Measurements from ENCODE around the gene CDH11. TPM values are rescaled to one million over a fixed set of nuclear protein-coding genes. Genes with fewer than 3 reads are reported as not detected.

CDH11 gene
- total and polyA plus RNA-seq, 7 donors: 1.2 to 146 (median 19.3) TPM

DNA sequence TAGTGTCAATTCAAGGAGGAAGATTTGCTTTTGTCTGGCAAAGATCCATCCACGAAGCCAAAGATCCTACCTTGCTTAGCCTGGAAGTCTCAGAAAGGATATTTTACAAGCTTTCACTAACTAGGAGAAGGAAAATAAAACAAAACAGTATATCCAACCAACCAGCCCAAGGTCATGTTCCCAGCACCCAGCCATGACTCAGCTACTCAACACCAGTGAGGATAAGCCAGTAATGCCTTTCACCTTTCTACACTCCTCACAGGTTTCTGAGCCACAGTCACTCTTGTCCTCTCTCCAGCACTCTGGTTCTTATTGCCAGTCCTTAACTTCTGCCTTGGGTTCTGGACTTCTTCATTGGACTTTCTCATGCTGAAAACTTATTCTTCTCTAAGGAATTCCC, 116.2 kb downstream of the CDH11 start:
- no peaks in the 10 kb centered on the region for H3K27me3 ChIP-seq
- H3K36me3 ChIP-seq: peaks cover 0 to 23% (median 0%) of the 10 kb centered on the region in 4 donors
- H3K27ac ChIP-seq: no peak overlapping the region
- TF ChIP-seq POLR2A (IDR thresholded peaks at IDR 0.05) (no peak), POLR2AphosphoS5 (IDR thresholded peaks at IDR 0.05) (no peak), EP300 (IDR thresholded peaks at IDR 0.05) (no peak)
- TF ChIP-seq, protein P1, sequence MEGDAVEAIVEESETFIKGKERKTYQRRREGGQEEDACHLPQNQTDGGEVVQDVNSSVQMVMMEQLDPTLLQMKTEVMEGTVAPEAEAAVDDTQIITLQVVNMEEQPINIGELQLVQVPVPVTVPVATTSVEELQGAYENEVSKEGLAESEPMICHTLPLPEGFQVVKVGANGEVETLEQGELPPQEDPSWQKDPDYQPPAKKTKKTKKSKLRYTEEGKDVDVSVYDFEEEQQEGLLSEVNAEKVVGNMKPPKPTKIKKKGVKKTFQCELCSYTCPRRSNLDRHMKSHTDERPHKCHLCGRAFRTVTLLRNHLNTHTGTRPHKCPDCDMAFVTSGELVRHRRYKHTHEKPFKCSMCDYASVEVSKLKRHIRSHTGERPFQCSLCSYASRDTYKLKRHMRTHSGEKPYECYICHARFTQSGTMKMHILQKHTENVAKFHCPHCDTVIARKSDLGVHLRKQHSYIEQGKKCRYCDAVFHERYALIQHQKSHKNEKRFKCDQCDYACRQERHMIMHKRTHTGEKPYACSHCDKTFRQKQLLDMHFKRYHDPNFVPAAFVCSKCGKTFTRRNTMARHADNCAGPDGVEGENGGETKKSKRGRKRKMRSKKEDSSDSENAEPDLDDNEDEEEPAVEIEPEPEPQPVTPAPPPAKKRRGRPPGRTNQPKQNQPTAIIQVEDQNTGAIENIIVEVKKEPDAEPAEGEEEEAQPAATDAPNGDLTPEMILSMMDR (IDR thresholded peaks at IDR 0.05): no peak
- no peak for DNase-seq
- intact Hi-C loops (cut with DNase I): no loop called here
- H3K4me3 ChIP-seq: no peak overlapping the region
- H3K9me3 ChIP-seq: no peaks in the 10 kb centered on the region
- 71 to 83% methylated on average over 1 of the region's 1 CpG for WGBS, 2 donors
- no peaks in the 10 kb centered on the region for H3K4me1 ChIP-seq

DNA sequence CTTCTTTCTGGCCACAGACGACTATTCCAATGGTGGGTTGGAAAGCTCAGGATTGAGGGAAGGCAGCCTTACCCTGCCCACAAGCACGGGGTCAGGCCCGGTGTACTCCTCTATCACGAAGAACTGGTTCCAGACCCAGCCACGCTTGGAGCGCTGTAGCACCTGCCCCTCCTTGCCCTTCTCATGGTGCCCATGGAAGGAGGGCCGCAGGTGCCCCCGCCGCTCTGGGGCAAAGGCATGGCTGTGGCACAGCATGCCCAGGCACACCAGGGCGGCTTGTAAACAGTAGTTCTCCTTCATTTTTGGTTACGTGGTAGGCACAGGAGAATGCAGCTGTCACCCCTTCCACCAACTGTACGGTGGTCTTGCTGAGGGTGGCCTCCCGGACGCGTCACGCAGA, 117.3 kb downstream of the CDH11 start:
- Histone ChIP-seq H3K4me3 (no peak overlapping the region), H3K36me3 (peaks cover 0 to 23% (median 0%) of the 10 kb centered on the region in 4 donors), H3K27me3 (no peaks in the 10 kb centered on the region), H3K4me1 (no peaks in the 10 kb centered on the region), H3K27ac (no peak overlapping the region), H3K9me3 (no peaks in the 10 kb centered on the region)
- 95 to 96% methylated on average over 16 of the region's 16 CpGs for WGBS, 2 donors
- DNase-seq: no peak
- intact Hi-C loops (cut with DNase I): no loop called here
- TF ChIP-seq, protein P1 (IDR thresholded peaks at IDR 0.05): no peak
- TF ChIP-seq POLR2A (IDR thresholded peaks at IDR 0.05) (no peak), POLR2AphosphoS5 (IDR thresholded peaks at IDR 0.05) (no peak), EP300 (IDR thresholded peaks at IDR 0.05) (no peak)

DNA sequence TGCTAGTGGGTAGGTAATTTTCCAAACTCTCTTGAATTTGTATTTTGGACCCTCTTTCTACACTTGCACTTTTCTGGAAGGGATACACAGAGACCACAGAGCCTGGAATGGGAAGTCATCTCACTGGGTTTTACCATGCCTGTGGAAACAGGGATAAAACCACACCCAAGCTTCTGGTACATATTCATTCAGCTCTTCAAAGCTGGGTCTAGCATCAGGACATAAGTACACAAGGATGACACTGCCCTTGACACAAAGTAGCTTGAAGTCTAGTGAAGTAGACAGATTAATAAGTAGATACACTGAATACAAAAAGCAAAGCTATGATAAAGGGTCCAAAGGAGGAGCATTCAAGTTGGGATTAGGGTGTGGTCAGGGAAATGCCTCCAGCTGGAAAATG, 118.2 kb downstream of the CDH11 start:
- no peaks in the 10 kb centered on the region for H3K4me1 ChIP-seq
- intact Hi-C loops (cut with DNase I): no loop called here
- TF ChIP-seq EP300 (IDR thresholded peaks at IDR 0.05) (no peak), POLR2A (IDR thresholded peaks at IDR 0.05) (no peak), POLR2AphosphoS5 (IDR thresholded peaks at IDR 0.05) (no peak)
- TF ChIP-seq, protein P1 (IDR thresholded peaks at IDR 0.05): no peak
- peaks cover 0 to 23% (median 0%) of the 10 kb centered on the region in 4 donors for H3K36me3 ChIP-seq
- no peak overlapping the region for H3K4me3 ChIP-seq
- H3K27me3 ChIP-seq: no peaks in the 10 kb centered on the region
- no peaks in the 10 kb centered on the region for H3K9me3 ChIP-seq
- DNase-seq: no peak
- no peak overlapping the region for H3K27ac ChIP-seq

DNA sequence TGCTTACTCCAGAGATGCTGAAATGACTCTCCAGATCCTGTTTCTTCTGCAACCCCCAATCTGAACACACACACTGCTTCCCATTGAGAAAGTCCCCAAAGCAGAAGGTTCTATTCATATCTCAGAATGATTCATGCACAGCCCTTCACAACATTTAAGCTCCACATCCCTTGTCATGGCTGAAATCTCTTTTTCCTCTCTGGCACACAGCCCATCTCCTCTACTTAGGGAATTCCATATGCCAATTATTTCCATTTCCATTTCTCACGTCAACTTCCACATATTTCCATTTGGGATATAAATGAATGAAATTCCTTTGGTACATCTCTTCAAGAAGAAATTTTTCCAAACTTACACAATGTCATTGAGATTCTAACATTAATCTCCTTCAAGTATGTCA, 119.6 kb downstream of the CDH11 start:
- DNase-seq: no peak
- Histone ChIP-seq H3K4me3 (no peak overlapping the region), H3K27me3 (no peaks in the 10 kb centered on the region), H3K27ac (no peak overlapping the region), H3K36me3 (peaks cover 0 to 32% (median 0%) of the 10 kb centered on the region in 4 donors), H3K9me3 (no peaks in the 10 kb centered on the region), H3K4me1 (no peaks in the 10 kb centered on the region)
- intact Hi-C loops (cut with DNase I): no loop called here
- TF ChIP-seq EP300 (IDR thresholded peaks at IDR 0.05) (no peak), POLR2A (IDR thresholded peaks at IDR 0.05) (no peak), POLR2AphosphoS5 (IDR thresholded peaks at IDR 0.05) (no peak)
- TF ChIP-seq, protein P1 (IDR thresholded peaks at IDR 0.05): no peak
- WGBS, 2 donors: 78 to 85% methylated on average over 1 of the region's 1 CpG

DNA sequence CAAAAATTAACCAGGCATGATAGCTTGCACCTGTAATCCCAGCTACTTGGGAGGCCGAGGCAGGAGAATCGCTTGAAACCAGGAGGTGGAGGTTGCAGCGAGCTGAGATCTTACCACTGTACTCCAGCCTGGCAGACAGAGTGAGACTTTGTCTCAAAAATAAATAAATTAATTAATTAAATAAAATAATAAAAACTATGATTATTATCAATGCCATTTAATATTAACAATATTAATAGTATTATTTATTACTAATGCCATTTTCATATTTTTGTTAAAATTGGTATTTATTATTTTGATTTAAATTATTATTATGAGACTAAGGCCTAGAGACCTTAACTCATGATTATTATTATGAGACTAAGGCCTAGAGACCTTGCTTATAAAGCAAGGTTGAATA, 121.2 kb downstream of the CDH11 start:
- no peak overlapping the region for H3K27ac ChIP-seq
- H3K4me3 ChIP-seq: no peak overlapping the region
- intact Hi-C loops (cut with DNase I): no loop called here
- H3K27me3 ChIP-seq: no peaks in the 10 kb centered on the region
- 97 to 98% methylated on average over 3 of the region's 3 CpGs for WGBS, 2 donors
- DNase-seq: no peak
- H3K4me1 ChIP-seq: no peaks in the 10 kb centered on the region
- no peak for TF ChIP-seq EP300 (IDR thresholded peaks at IDR 0.05)
- no peak for TF ChIP-seq POLR2A (IDR thresholded peaks at IDR 0.05)
- TF ChIP-seq, protein P1 (IDR thresholded peaks at IDR 0.05): no peak
- TF ChIP-seq POLR2AphosphoS5 (IDR thresholded peaks at IDR 0.05): no peak
- H3K9me3 ChIP-seq: no peaks in the 10 kb centered on the region
- peaks cover 0 to 23% (median 4%) of the 10 kb centered on the region in 4 donors for H3K36me3 ChIP-seq

All from sigmoid colon (tissue), 7 donors.